ENCODE data around the gene RUNX1. TPM values are rescaled to one million over a fixed set of nuclear protein-coding genes. Genes with fewer than 3 reads are reported as not detected.

Gene RUNX1
- total and polyA plus RNA-seq, 2 donors (not counting 1 experiment from before 2014, with no cell fraction given): 26.3 to 73.0 TPM

GRCh38 chr21:34826836-34827235 is 222.3 kb downstream of the RUNX1 start:
- Mint-ChIP-seq H3K4me3 (no peak overlapping the region), H3K27ac (no peak overlapping the region), H3K27me3 (no peaks in the 10 kb centered on the region), H3K4me1 (no peaks in the 10 kb centered on the region), H3K9me3 (ENCODE audit: insufficient read depth) (peaks cover 5% of the 10 kb centered on the region)
- no peaks in the 10 kb centered on the region for H3K79me2 ChIP-seq (ENCODE audit: control insufficient read depth, insufficient read depth, low read length)
- intact Hi-C loops (cut with micrococcal nuclease): no loop called here
- ATAC-seq (ENCODE audit: low read depth) (no peak), DNase-seq (no peak)
- H4K20me1 ChIP-seq (ENCODE audit: control insufficient read depth, insufficient read depth, low read length, poor library complexity, severe bottlenecking): no peaks in the 10 kb centered on the region
- no peak overlapping the region for H3K9ac ChIP-seq (ENCODE audit: low read length)
- WGBS (ENCODE audit: insufficient coverage): 94% methylated on average over 3 of the region's 3 CpGs
- no peak overlapping the region for H2AFZ ChIP-seq (ENCODE audit: insufficient read depth, low read depth, low read length, poor library complexity, severe bottlenecking)
- no peak overlapping the region for H3K27ac ChIP-seq (ENCODE audit: low read length in 2 of 2)
- peaks cover 7 to 45% of the 10 kb centered on the region in 2 experiments for H3K36me3 ChIP-seq (replicated peaks in 1 of 2; ENCODE audit: control extremely low read depth in 1 of 2, control insufficient read depth in 1 of 2, extremely low read depth in 1 of 2, insufficient read depth in 2 of 2, low read length in 1 of 2)
- CTCF ChIA-PET: no interaction called here
- no peak overlapping the region for H3K4me2 ChIP-seq (replicated peaks; ENCODE audit: low read depth, low read length, poor library complexity, severe bottlenecking)
- no peak overlapping the region for H3K4me3 ChIP-seq (ENCODE audit: control extremely low read depth in 1 of 5, extremely low read depth in 1 of 5, insufficient read depth in 1 of 5, low read depth in 2 of 5, low read length in 4 of 5)
- POLR2A ChIA-PET: interaction anchor here (0.6 kb wide), 1 partner anchor 19 kb away, joined by 6 read pairs; no protein-coding TSS in a partner anchor
- H3K27me3 ChIP-seq (replicated peaks in 1 of 4; ENCODE audit: control extremely low read depth in 1 of 4, control insufficient read depth in 3 of 4, insufficient read depth in 4 of 4, low read length in 3 of 4): no peaks in the 10 kb centered on the region
- TF ChIP-seq EZH2 (IDR thresholded peaks at IDR 0.05; ENCODE audit: borderline replicate concordance, insufficient read depth, low read depth, low read length, poor library complexity, severe bottlenecking) (no peak), CTCF (IDR thresholded peaks at IDR 0.05) (no peak)
- H3K4me1 ChIP-seq (ENCODE audit: control insufficient read depth in 2 of 2, insufficient read depth in 2 of 2, low read length in 2 of 2): no peaks in the 10 kb centered on the region
- H3K9me3 ChIP-seq (ENCODE audit: control extremely low read depth in 1 of 3, control insufficient read depth in 2 of 3, insufficient read depth in 1 of 3, low read length in 2 of 3): peaks cover 1 to 16% (median 4%) of the 10 kb centered on the region in 3 donors

GRCh38 chr21:34825948-34826548 is 223.1 kb downstream of the RUNX1 start:
- Mint-ChIP-seq H3K27ac (no peak overlapping the region), H3K9me3 (ENCODE audit: insufficient read depth) (peaks cover 5% of the 10 kb centered on the region), H3K27me3 (no peaks in the 10 kb centered on the region), H3K4me1 (no peaks in the 10 kb centered on the region), H3K4me3 (no peak overlapping the region)
- no peak for TF ChIP-seq EZH2 (IDR thresholded peaks at IDR 0.05; ENCODE audit: borderline replicate concordance, insufficient read depth, low read depth, low read length, poor library complexity, severe bottlenecking)
- no peak for TF ChIP-seq CTCF (IDR thresholded peaks at IDR 0.05)
- peaks cover 7 to 48% of the 10 kb centered on the region in 2 experiments for H3K36me3 ChIP-seq (replicated peaks in 1 of 2; ENCODE audit: control extremely low read depth in 1 of 2, control insufficient read depth in 1 of 2, extremely low read depth in 1 of 2, insufficient read depth in 2 of 2, low read length in 1 of 2)
- no peaks in the 10 kb centered on the region for H4K20me1 ChIP-seq (ENCODE audit: control insufficient read depth, insufficient read depth, low read length, poor library complexity, severe bottlenecking)
- no peak for DNase-seq
- ATAC-seq (ENCODE audit: low read depth): no peak
- H3K4me3 ChIP-seq (ENCODE audit: control extremely low read depth in 1 of 5, extremely low read depth in 1 of 5, insufficient read depth in 1 of 5, low read depth in 2 of 5, low read length in 4 of 5): no peak overlapping the region
- POLR2A ChIA-PET: interaction anchor here (0.6 kb wide), 2 partner anchors 18 to 215 kb away, joined by 4 to 6 read pairs; no protein-coding TSS in a partner anchor
- H3K27ac ChIP-seq (ENCODE audit: low read length in 2 of 2): no peak overlapping the region
- CTCF ChIA-PET: interaction anchor here (0.6 kb wide), 1 partner anchor 186 kb away, joined by 3 read pairs; no protein-coding TSS in a partner anchor
- H3K9ac ChIP-seq (ENCODE audit: low read length): no peak overlapping the region
- intact Hi-C loops (cut with micrococcal nuclease): no loop called here
- peaks cover 1 to 16% (median 4%) of the 10 kb centered on the region in 3 donors for H3K9me3 ChIP-seq (ENCODE audit: control extremely low read depth in 1 of 3, control insufficient read depth in 2 of 3, insufficient read depth in 1 of 3, low read length in 2 of 3)
- H3K27me3 ChIP-seq (replicated peaks in 1 of 4; ENCODE audit: control extremely low read depth in 1 of 4, control insufficient read depth in 3 of 4, insufficient read depth in 4 of 4, low read length in 3 of 4): no peaks in the 10 kb centered on the region
- H3K79me2 ChIP-seq (ENCODE audit: control insufficient read depth, insufficient read depth, low read length): no peaks in the 10 kb centered on the region
- H3K4me2 ChIP-seq (replicated peaks; ENCODE audit: low read depth, low read length, poor library complexity, severe bottlenecking): no peak overlapping the region
- no peak overlapping the region for H2AFZ ChIP-seq (ENCODE audit: insufficient read depth, low read depth, low read length, poor library complexity, severe bottlenecking)
- WGBS (ENCODE audit: insufficient coverage): no CpG with 5 or more reads among the region's 3 CpGs
- H3K4me1 ChIP-seq (ENCODE audit: control insufficient read depth in 2 of 2, insufficient read depth in 2 of 2, low read length in 2 of 2): no peaks in the 10 kb centered on the region

Measured in B cell (primary cell).